Liver (tissue), 9 donors: ENCODE results near the gene AGBL4. TPM values are rescaled to one million over a fixed set of nuclear protein-coding genes. Genes with fewer than 3 reads are reported as not detected.

Experiments
- DNase-seq: peaks from one replicate; pipeline ENCODE4 v3.0.0-alpha.2; 2017; ENCODE audit warnings: low spot score
- H3K27ac ChIP-seq, 2 donors: one replicate each; pipeline ENCODE4 v1.7.0; 2013; ENCODE audit warnings: inconsistent platforms in 2 of 2, low read length in 2 of 2, control low read depth in 1 of 2, low read depth in 1 of 2, mild to moderate bottlenecking in 1 of 2
- H3K27me3 ChIP-seq, 4 donors: one replicate each; pipeline versions ENCODE4 v1.6.1 to v1.7.0; 2013; ENCODE audit warnings: low read length in 3 of 4, inconsistent platforms in 1 of 4, mild to moderate bottlenecking in 1 of 4, moderate library complexity in 1 of 4; ENCODE audit not compliant: control insufficient read depth in 4 of 4, insufficient read depth in 4 of 4
- H3K36me3 ChIP-seq, 4 donors: one replicate each; pipeline versions ENCODE4 v1.6.1 to v1.7.0; 2013; ENCODE audit warnings: low read length in 3 of 4, mild to moderate bottlenecking in 3 of 4, low read depth in 1 of 4, moderate library complexity in 1 of 4; ENCODE audit not compliant: control insufficient read depth in 4 of 4, insufficient read depth in 3 of 4
- H3K4me1 ChIP-seq, 4 donors: one replicate each; pipeline versions ENCODE4 v1.6.1 to v1.7.0; 2013; ENCODE audit warnings: low read length in 3 of 4, mild to moderate bottlenecking in 3 of 4, moderate library complexity in 1 of 4; ENCODE audit not compliant: control insufficient read depth in 4 of 4, insufficient read depth in 4 of 4
- H3K4me3 ChIP-seq, 3 donors: one replicate each; pipeline versions ENCODE4 v1.6.1 to v1.7.0; 2013; ENCODE audit warnings: low read length in 3 of 3, control low read depth in 1 of 3, low read depth in 1 of 3, mild to moderate bottlenecking in 1 of 3
- H3K9ac ChIP-seq, 2 donors: one replicate each; pipeline ENCODE4 v1.7.0; 2013; ENCODE audit warnings: low read length in 2 of 2, mild to moderate bottlenecking in 2 of 2, moderate library complexity in 2 of 2, control low read depth in 1 of 2, low read depth in 1 of 2
- H3K9me3 ChIP-seq, 4 donors: one replicate each; pipeline versions ENCODE4 v1.6.1 to v1.7.0; 2013; ENCODE audit warnings: low read length in 3 of 4; ENCODE audit not compliant: control insufficient read depth in 4 of 4
- ATF3 ChIP-seq: IDR thresholded peaks from 2 replicates; pipeline ENCODE4 v1.6.1; 2016; ENCODE audit warnings: antibody characterized with exemption
- CTCF ChIP-seq: fragments of 150-350 bp; IDR thresholded peaks from 2 replicates; pipeline ENCODE4 v1.5.1; 2017; ENCODE audit warnings: improper control_type of control experiment, low read depth, low read length; ENCODE audit not compliant: missing input control
- EGR1 ChIP-seq, 2 donors: IDR thresholded peaks; 2 replicates each; pipeline ENCODE4 v1.6.1; 2016 to 2018; ENCODE audit warnings: antibody characterized with exemption in 2 of 2, low read depth in 2 of 2
- FOXA1 ChIP-seq: IDR thresholded peaks from 2 replicates; pipeline ENCODE4 v1.6.1; 2016; ENCODE audit warnings: antibody characterized with exemption
- FOXA2 ChIP-seq: IDR thresholded peaks from 2 replicates; pipeline ENCODE4 v1.6.1; 2016; ENCODE audit warnings: antibody characterized with exemption
- GABPA ChIP-seq, 2 donors: IDR thresholded peaks in 1 of 2; conservative IDR thresholded peaks in 1 of 2; 2 replicates each; pipeline ENCODE4 v1.6.1; 2016; ENCODE audit warnings: antibody characterized with exemption in 2 of 2, mild to moderate bottlenecking in 1 of 2, moderate library complexity in 1 of 2
- HNF4A ChIP-seq, 2 donors: conservative IDR thresholded peaks; 2 replicates each; pipeline ENCODE4 v1.6.1; 2016; ENCODE audit warnings: antibody characterized with exemption in 2 of 2, mild to moderate bottlenecking in 2 of 2
- HNF4G ChIP-seq: IDR thresholded peaks from 2 replicates; pipeline ENCODE4 v1.6.1; 2016; ENCODE audit warnings: antibody characterized with exemption
- JUND ChIP-seq, 2 donors: IDR thresholded peaks; 2 replicates each; pipeline ENCODE4 v1.6.1; 2016; ENCODE audit warnings: antibody characterized with exemption in 2 of 2
- MAX ChIP-seq: IDR thresholded peaks from 2 replicates; pipeline ENCODE4 v1.6.1; 2016; ENCODE audit warnings: antibody characterized with exemption
- NR2F2 ChIP-seq: IDR thresholded peaks from 2 replicates; pipeline ENCODE4 v1.6.1; 2016; ENCODE audit warnings: antibody characterized with exemption
- RAD21 ChIP-seq, 2 donors: IDR thresholded peaks; 2 replicates each; pipeline ENCODE4 v1.6.1; 2016; ENCODE audit warnings: antibody characterized with exemption in 2 of 2, mild to moderate bottlenecking in 2 of 2
- REST ChIP-seq: IDR thresholded peaks from 2 replicates; pipeline ENCODE4 v1.6.1; 2016; ENCODE audit warnings: antibody characterized with exemption, mild to moderate bottlenecking
- RXRA ChIP-seq, 2 donors: IDR thresholded peaks; 2 replicates each; pipeline ENCODE4 v1.6.1; 2017 to 2018; ENCODE audit warnings: antibody characterized with exemption in 2 of 2, mild to moderate bottlenecking in 1 of 2
- SP1 ChIP-seq: IDR thresholded peaks from 2 replicates; pipeline ENCODE4 v1.6.1; 2018; ENCODE audit warnings: antibody characterized with exemption, mild to moderate bottlenecking
- TAF1 ChIP-seq: conservative IDR thresholded peaks from 2 replicates; pipeline ENCODE4 v1.6.1; 2016; ENCODE audit warnings: antibody characterized with exemption, mild to moderate bottlenecking
- YY1 ChIP-seq: IDR thresholded peaks from 2 replicates; pipeline ENCODE4 v1.6.1; 2016; ENCODE audit warnings: antibody characterized with exemption, mild to moderate bottlenecking
- ZBTB33 ChIP-seq: IDR thresholded peaks from 2 replicates; pipeline ENCODE4 v1.6.1; 2016; ENCODE audit warnings: antibody characterized with exemption
- WGBS: extraction: QIAGEN DNeasy Blood & Tissue Kit; methylation state at CpG from one replicate; pipeline ENCODE4 v1.1.7; 2013; 5-methylcytosine and 5-hydroxymethylcytosine counted together
- polyA plus RNA-seq, 2 donors: library from polyadenylated mRNA; stranded (reverse) in 1 of 2; unstranded in 1 of 2; fragments of 200-250 nt in 1 of 2; fragments of >200 nt in 1 of 2; fragmentation: Nextera tagmentation in 1 of 2; extraction: Ambion mirVana in 1 of 2; gene quantifications; one replicate each; pipeline versions ENCODE4 v1.2.1 to v1.2.3, GENCODE V29; 2013 to 2015
- total RNA-seq, 2 donors: library from RNA; depleted of rRNA; stranded (reverse); fragments of >200 nt; gene quantifications; one replicate each; pipeline ENCODE4 v1.2.3, GENCODE V29; 2014
- donor health status: healthy.
- donor health status: healthy.
- donor health status: healthy.
- donor health status: healthy.
- donor health status: healthy.

The AGBL4 gene
- total and polyA plus RNA-seq, 4 donors, result 0.75 to 0.76 TPM; not detected in 2

- no peak for TF ChIP-seq CTCF
- no peak for TF ChIP-seq HNF4A (conservative IDR thresholded peaks at IDR 0.05)
- TF ChIP-seq JUND (IDR thresholded peaks at IDR 0.05), result no peak
- no peak for TF ChIP-seq FOXA2
Measured at GRCh38 chr1:48803474-48803873, 1220.3 kb downstream of the AGBL4 start (continued).

GRCh38 chr1:48794816-48795215 lies 1228.9 kb downstream of the AGBL4 start:
- Histone ChIP-seq H3K4me1 (no peaks in the 10 kb centered on the region), H3K36me3 (no peaks in the 10 kb centered on the region), H3K9ac (no peak overlapping the region), H3K4me3 (no peak overlapping the region), H3K27ac (no peak overlapping the region), H3K27me3 (peaks cover 0 to 3% (median 0%) of the 10 kb centered on the region in 4 donors), H3K9me3 (no peaks in the 10 kb centered on the region)
- 0% methylated on average over 1 of the region's 1 CpG for WGBS
- DNase-seq, result no peak
- TF ChIP-seq ATF3, result no peak
- no peak for TF ChIP-seq JUND (IDR thresholded peaks at IDR 0.05)
- TF ChIP-seq FOXA1, result no peak
- no peak for TF ChIP-seq SP1
- TF ChIP-seq ZBTB33, result no peak
- TF ChIP-seq MAX, result no peak
- no peak for TF ChIP-seq GABPA (IDR thresholded peaks at IDR 0.05 in 1 of 2, conservative IDR thresholded peaks at IDR 0.05 in 1 of 2)
- TF ChIP-seq HNF4G, result no peak
- TF ChIP-seq RAD21 (IDR thresholded peaks at IDR 0.05), result no peak
- no peak for TF ChIP-seq EGR1 (IDR thresholded peaks at IDR 0.05; ENCODE audit: low read depth in 2 of 2)
- no peak for TF ChIP-seq HNF4A (conservative IDR thresholded peaks at IDR 0.05)
- TF ChIP-seq YY1, result no peak
- TF ChIP-seq NR2F2, result no peak
- no peak for TF ChIP-seq CTCF
- no peak for TF ChIP-seq REST
- TF ChIP-seq TAF1, result no peak
- TF ChIP-seq RXRA (IDR thresholded peaks at IDR 0.05), result no peak
- TF ChIP-seq FOXA2, result no peak
